SK-N-SH (cell line): ENCODE data around the gene PRDX1. TPM values are rescaled to one million over a fixed set of nuclear protein-coding genes. Genes with fewer than 3 reads are reported as not detected.

Experiments
- CTCF ChIA-PET: fragments of 300-600, 350-600 bp; formaldehyde crosslinking; extraction: SDS; loops from one replicate; lab custom pipeline; 2021; lab: Yijun Ruan, JAX
- POLR2A ChIA-PET: fragments of 350-600 bp; sonication (Branson Sonifier 250); formaldehyde crosslinking; extraction: SDS; loops from one replicate; lab custom pipeline; 2020; ENCODE audit warnings: antibody characterized with exemption, inconsistent platforms; lab: Yijun Ruan, JAX
- DNase-seq: peaks from one replicate; pipeline ENCODE4 v3.0.0; 2012
- H2AFZ ChIP-seq: fragments of 200-600 bp; sonication (generic); 2 replicates; pipeline ENCODE4 v1.8.1; 2016; ENCODE audit warnings: antibody characterized with exemption, mild to moderate bottlenecking, low read depth
- H3F3A ChIP-seq: fragments of 200-600 bp; sonication (generic); replicated peaks from 2 replicates; pipeline ENCODE3; 2016; ENCODE audit warnings: antibody characterized with exemption, mild to moderate bottlenecking; ENCODE audit not compliant: insufficient read depth
- H3K27ac ChIP-seq, 2 experiments: fragments of 200-500 bp in 1 of 2; fragments of 200-600 bp in 1 of 2; sonication (Bioruptor generic) in 1 of 2; sonication (generic), shearing (Covaris generic) in 1 of 2; 2 replicates each; pipeline versions ENCODE4 v1.5.1 to v1.6.1; 2014 to 2016; ENCODE audit warnings: low read depth in 2 of 2, inconsistent platforms in 1 of 2, low read length in 1 of 2, mild to moderate bottlenecking in 1 of 2, mixed read lengths in 1 of 2
- H3K27me3 ChIP-seq: fragments of 200-600 bp; sonication (generic), shearing (Covaris generic); 2 replicates; pipeline ENCODE4 v1.6.1; 2016; ENCODE audit warnings: mixed run types; ENCODE audit not compliant: insufficient read depth
- H3K36me3 ChIP-seq, 2 experiments: fragments of 200-500 bp in 1 of 2; fragments of 200-600 bp in 1 of 2; sonication (Bioruptor generic) in 1 of 2; sonication (generic) in 1 of 2; replicated peaks in 1 of 2; 2 replicates each; pipeline versions ENCODE3 to v1.5.1; 2014 to 2016; ENCODE audit warnings: low read length in 1 of 2, mild to moderate bottlenecking in 1 of 2; ENCODE audit not compliant: insufficient read depth in 2 of 2, control insufficient read depth in 1 of 2
- H3K4me1 ChIP-seq, 2 experiments: fragments of 200-500 bp in 1 of 2; fragments of 200-600 bp in 1 of 2; sonication (Bioruptor generic) in 1 of 2; sonication (generic), shearing (Covaris generic) in 1 of 2; 2 replicates each; pipeline versions ENCODE4 v1.5.1 to v1.6.1; 2014 to 2016; ENCODE audit warnings: low read depth in 1 of 2, low read length in 1 of 2, mixed run types in 1 of 2; ENCODE audit not compliant: insufficient read depth in 2 of 2, control insufficient read depth in 1 of 2
- H3K4me2 ChIP-seq: fragments of 200-600 bp; sonication (generic), shearing (Covaris generic); 2 replicates; pipeline ENCODE4 v1.6.1; 2017; ENCODE audit warnings: mixed run types
- H3K4me3 ChIP-seq, 2 experiments: fragments of 200-500 bp in 1 of 2; fragments of 200-600 bp in 1 of 2; sonication (Bioruptor generic) in 1 of 2; sonication (generic), shearing (Covaris generic) in 1 of 2; 2 replicates each; pipeline versions ENCODE4 v1.5.1 to v1.8.1; 2014 to 2016; ENCODE audit warnings: low read depth in 2 of 2, inconsistent platforms in 1 of 2, low read length in 1 of 2, mild to moderate bottlenecking in 1 of 2, mixed read lengths in 1 of 2, moderate library complexity in 1 of 2
- H3K79me2 ChIP-seq: fragments of 200-600 bp; sonication (generic); 2 replicates; pipeline ENCODE4 v1.8.1; 2017; ENCODE audit warnings: mild to moderate bottlenecking; ENCODE audit not compliant: insufficient read depth
- H3K9ac ChIP-seq: fragments of 200-600 bp; sonication (generic); 2 replicates; pipeline ENCODE4 v1.6.1; 2017; ENCODE audit warnings: mixed run types
- H3K9me2 ChIP-seq: fragments of 200-600 bp; sonication (generic); 2 replicates; pipeline ENCODE4 v1.6.1; 2017; ENCODE audit warnings: mixed run types
- H3K9me3 ChIP-seq: fragments of 200-600 bp; sonication (generic); 2 replicates; pipeline ENCODE4 v1.6.1; 2017; ENCODE audit warnings: mixed run types, mild to moderate bottlenecking, moderate library complexity
- H4K20me1 ChIP-seq: fragments of 200-600 bp; sonication (generic); 2 replicates; pipeline ENCODE4 v1.6.1; 2017; ENCODE audit warnings: mild to moderate bottlenecking, mixed run types; ENCODE audit not compliant: insufficient read depth
- CHD2 ChIP-seq: fragments of 150-350 bp; IDR thresholded peaks from 2 replicates; pipeline ENCODE4 v1.6.1; 2018; ENCODE audit warnings: low read length; ENCODE audit not compliant: partially characterized antibody
- EZH2phosphoT487 ChIP-seq: fragments of 200-600 bp; sonication (generic); IDR thresholded peaks from 2 replicates; pipeline ENCODE4 v1.6.1; 2017; ENCODE audit warnings: low read depth, mixed run types, mild to moderate bottlenecking, antibody characterized with exemption, moderate library complexity, borderline replicate concordance
- FOXJ3 ChIP-seq: sonication (generic); formaldehyde crosslinking; IDR thresholded peaks from 2 replicates; pipeline ENCODE4 v1.5.1; 2020; ENCODE audit warnings: mild to moderate bottlenecking, missing genetic modification reagents
- GATA2 ChIP-seq: sonication (generic); formaldehyde crosslinking; IDR thresholded peaks from 2 replicates; pipeline ENCODE4 v1.5.0; 2020; ENCODE audit warnings: mild to moderate bottlenecking, missing genetic modification reagents
- JUND ChIP-seq: IDR thresholded peaks from 2 replicates; pipeline ENCODE4 v1.4.0; 2012
- NFIC ChIP-seq: IDR thresholded peaks from 2 replicates; pipeline ENCODE4 v1.4.0; 2012; ENCODE audit warnings: borderline replicate concordance
- RAD21 ChIP-seq: IDR thresholded peaks from 2 replicates; pipeline ENCODE4 v1.6.1; 2012; ENCODE audit warnings: mild to moderate bottlenecking, low read length
- RCOR1 ChIP-seq: fragments of 150-350 bp; IDR thresholded peaks from 2 replicates; pipeline ENCODE4 v1.6.1; 2017; ENCODE audit warnings: antibody characterized with exemption, low read length
- RXRA ChIP-seq: IDR thresholded peaks from 2 replicates; pipeline ENCODE4 v1.4.0; 2012; ENCODE audit warnings: low read depth, mild to moderate bottlenecking, borderline replicate concordance
- SMC3 ChIP-seq: IDR thresholded peaks from 2 replicates; pipeline ENCODE4 v1.6.1; 2012; ENCODE audit warnings: low read depth, low read length, improper control_type of control experiment
- TAF1 ChIP-seq: IDR thresholded peaks from 2 replicates; pipeline ENCODE4 v1.6.1; 2012; ENCODE audit warnings: low read depth, mild to moderate bottlenecking, low read length, moderate library complexity, borderline replicate concordance
- TCF12 ChIP-seq: IDR thresholded peaks from 2 replicates; pipeline ENCODE4 v1.4.0; 2012
- TEAD4 ChIP-seq: IDR thresholded peaks from 2 replicates; pipeline ENCODE4 v1.4.0; 2012; ENCODE audit warnings: mild to moderate bottlenecking, borderline replicate concordance; ENCODE audit not compliant: insufficient read depth
- YY1 ChIP-seq: IDR thresholded peaks from 2 replicates; pipeline ENCODE4 v1.4.0; 2012; ENCODE audit warnings: low read depth, mild to moderate bottlenecking
- WGBS: methylation state at CpG from one replicate; pipeline ENCODE4 v1.1.6; 2017; ENCODE audit warnings: low lambda C conversion rate; 5-methylcytosine and 5-hydroxymethylcytosine counted together
- polyA plus RNA-seq, 3 experiments: library from polyadenylated mRNA; depleted of rRNA; stranded (reverse); fragments of >200 nt; gene quantifications; 2 replicates each; pipeline ENCODE4 v1.2.3, GENCODE V29; 2012
- TF ChIP-seq, protein P1 (sequence below): fragments of 150-350 bp; IDR thresholded peaks from 2 replicates; pipeline ENCODE4 v1.6.1; 2016; ENCODE audit warnings: mild to moderate bottlenecking, low read depth, low read length
- TF ChIP-seq, protein P2 (sequence below): IDR thresholded peaks from 2 replicates; pipeline ENCODE4 v1.6.1; 2012; ENCODE audit warnings: mild to moderate bottlenecking, low read depth, low read length, moderate library complexity
- TF ChIP-seq, protein P3 (sequence below): IDR thresholded peaks from 2 replicates; pipeline ENCODE4 v1.4.0; 2012; ENCODE audit warnings: low read depth, borderline replicate concordance
- TF ChIP-seq, protein P4 (sequence below): IDR thresholded peaks from 2 replicates; pipeline ENCODE4; 2012

The PRDX1 gene
- polyA plus RNA-seq, 1 of the 3 experiments (the other 2 are of a cell fraction): 467 TPM

DNA sequence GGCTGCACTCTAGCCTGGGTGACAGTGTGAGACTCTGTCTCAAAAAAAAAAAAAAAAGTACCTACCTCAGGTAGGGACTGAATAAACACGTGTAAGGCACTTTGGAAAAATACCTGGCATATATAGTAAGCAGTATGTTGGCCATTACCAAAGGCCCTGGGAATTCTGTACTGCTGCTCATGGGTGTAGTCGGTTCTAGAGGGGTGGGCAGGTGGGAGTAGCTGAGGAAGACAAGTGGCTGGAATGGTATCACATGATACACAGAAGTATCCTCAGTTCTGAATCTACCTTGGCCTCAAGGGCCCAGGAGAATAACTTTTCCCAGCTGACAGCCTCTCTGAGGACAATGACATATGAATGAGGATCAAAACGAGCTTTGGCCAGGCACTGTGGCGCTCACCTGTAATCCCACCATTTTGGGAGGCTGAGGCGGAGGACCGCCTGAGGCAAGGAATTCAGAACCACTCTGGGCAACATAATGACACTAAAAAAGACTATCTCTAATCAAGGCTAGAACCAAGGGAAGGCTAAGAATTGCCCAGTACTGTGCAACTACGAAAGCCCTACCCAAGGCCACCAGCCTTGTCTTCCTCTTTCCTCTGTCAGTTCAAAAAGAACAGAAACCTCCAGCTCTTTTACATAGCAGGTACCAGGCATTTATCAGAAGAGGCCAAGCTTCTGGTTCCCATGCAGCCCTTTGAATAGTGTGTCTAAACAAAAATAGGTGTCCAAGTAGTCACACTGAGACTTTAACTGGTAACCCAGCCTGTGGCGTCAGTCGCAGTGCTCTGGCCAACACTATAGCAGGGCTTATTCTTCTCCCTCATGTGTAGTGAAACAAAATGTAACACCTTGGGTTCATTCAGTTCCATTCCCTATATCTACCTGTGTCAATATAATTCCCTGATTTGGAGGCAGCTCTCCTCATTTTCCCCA lies 11.4 kb downstream of the PRDX1 start:
- no peak for DNase-seq
- H3K9ac ChIP-seq: no peak overlapping the region
- H3K4me3 ChIP-seq: no peak overlapping the region
- ChIA-PET POLR2A (interaction anchor here (0.9 to 3.2 kb wide), 2 partner anchors 11 to 47 kb away, joined by 3 to 29 read pairs; partner anchors contain the start of gene PRDX1), CTCF (interaction anchor here (1.2 to 8.4 kb wide), 4 partner anchors 9 to 57 kb away, joined by 3 to 164 read pairs (median 26); partner anchors contain the start of genes AKR1A1, CCDC163 and MMACHC)
- peaks cover 55 to 56% of the 10 kb centered on the region in 2 experiments for H3K36me3 ChIP-seq
- no peaks in the 10 kb centered on the region for H3K4me1 ChIP-seq
- no peaks in the 10 kb centered on the region for H3K9me2 ChIP-seq
- H3F3A ChIP-seq: peaks cover 31% of the 10 kb centered on the region
- H3K27ac ChIP-seq: no peak overlapping the region
- 0 out of 2 replicates have a peak, but pooled peaks cover 3% of the 10 kb centered on the region for H4K20me1 ChIP-seq
- TF ChIP-seq YY1: no peak
- TF ChIP-seq JUND: no peak
- TF ChIP-seq SMC3: no peak
- no peak for TF ChIP-seq NFIC
- TF ChIP-seq, protein P1, sequence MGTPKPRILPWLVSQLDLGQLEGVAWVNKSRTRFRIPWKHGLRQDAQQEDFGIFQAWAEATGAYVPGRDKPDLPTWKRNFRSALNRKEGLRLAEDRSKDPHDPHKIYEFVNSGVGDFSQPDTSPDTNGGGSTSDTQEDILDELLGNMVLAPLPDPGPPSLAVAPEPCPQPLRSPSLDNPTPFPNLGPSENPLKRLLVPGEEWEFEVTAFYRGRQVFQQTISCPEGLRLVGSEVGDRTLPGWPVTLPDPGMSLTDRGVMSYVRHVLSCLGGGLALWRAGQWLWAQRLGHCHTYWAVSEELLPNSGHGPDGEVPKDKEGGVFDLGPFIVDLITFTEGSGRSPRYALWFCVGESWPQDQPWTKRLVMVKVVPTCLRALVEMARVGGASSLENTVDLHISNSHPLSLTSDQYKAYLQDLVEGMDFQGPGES: no peak
- TF ChIP-seq, protein P2, sequence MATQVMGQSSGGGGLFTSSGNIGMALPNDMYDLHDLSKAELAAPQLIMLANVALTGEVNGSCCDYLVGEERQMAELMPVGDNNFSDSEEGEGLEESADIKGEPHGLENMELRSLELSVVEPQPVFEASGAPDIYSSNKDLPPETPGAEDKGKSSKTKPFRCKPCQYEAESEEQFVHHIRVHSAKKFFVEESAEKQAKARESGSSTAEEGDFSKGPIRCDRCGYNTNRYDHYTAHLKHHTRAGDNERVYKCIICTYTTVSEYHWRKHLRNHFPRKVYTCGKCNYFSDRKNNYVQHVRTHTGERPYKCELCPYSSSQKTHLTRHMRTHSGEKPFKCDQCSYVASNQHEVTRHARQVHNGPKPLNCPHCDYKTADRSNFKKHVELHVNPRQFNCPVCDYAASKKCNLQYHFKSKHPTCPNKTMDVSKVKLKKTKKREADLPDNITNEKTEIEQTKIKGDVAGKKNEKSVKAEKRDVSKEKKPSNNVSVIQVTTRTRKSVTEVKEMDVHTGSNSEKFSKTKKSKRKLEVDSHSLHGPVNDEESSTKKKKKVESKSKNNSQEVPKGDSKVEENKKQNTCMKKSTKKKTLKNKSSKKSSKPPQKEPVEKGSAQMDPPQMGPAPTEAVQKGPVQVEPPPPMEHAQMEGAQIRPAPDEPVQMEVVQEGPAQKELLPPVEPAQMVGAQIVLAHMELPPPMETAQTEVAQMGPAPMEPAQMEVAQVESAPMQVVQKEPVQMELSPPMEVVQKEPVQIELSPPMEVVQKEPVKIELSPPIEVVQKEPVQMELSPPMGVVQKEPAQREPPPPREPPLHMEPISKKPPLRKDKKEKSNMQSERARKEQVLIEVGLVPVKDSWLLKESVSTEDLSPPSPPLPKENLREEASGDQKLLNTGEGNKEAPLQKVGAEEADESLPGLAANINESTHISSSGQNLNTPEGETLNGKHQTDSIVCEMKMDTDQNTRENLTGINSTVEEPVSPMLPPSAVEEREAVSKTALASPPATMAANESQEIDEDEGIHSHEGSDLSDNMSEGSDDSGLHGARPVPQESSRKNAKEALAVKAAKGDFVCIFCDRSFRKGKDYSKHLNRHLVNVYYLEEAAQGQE: no peak
- TF ChIP-seq RCOR1: no peak
- TF ChIP-seq CHD2: no peak
- TF ChIP-seq, protein P3, sequence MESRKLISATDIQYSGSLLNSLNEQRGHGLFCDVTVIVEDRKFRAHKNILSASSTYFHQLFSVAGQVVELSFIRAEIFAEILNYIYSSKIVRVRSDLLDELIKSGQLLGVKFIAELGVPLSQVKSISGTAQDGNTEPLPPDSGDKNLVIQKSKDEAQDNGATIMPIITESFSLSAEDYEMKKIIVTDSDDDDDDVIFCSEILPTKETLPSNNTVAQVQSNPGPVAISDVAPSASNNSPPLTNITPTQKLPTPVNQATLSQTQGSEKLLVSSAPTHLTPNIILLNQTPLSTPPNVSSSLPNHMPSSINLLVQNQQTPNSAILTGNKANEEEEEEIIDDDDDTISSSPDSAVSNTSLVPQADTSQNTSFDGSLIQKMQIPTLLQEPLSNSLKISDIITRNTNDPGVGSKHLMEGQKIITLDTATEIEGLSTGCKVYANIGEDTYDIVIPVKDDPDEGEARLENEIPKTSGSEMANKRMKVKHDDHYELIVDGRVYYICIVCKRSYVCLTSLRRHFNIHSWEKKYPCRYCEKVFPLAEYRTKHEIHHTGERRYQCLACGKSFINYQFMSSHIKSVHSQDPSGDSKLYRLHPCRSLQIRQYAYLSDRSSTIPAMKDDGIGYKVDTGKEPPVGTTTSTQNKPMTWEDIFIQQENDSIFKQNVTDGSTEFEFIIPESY: no peak
- no peak for TF ChIP-seq RXRA
- no peak for TF ChIP-seq TCF12
- no peak for TF ChIP-seq FOXJ3 (CRISPR knock-in tag)
- TF ChIP-seq TEAD4: no peak
- TF ChIP-seq TAF1: no peak
- no peak for TF ChIP-seq GATA2 (CRISPR knock-in tag)
- TF ChIP-seq RAD21: no peak
- TF ChIP-seq, protein P4, sequence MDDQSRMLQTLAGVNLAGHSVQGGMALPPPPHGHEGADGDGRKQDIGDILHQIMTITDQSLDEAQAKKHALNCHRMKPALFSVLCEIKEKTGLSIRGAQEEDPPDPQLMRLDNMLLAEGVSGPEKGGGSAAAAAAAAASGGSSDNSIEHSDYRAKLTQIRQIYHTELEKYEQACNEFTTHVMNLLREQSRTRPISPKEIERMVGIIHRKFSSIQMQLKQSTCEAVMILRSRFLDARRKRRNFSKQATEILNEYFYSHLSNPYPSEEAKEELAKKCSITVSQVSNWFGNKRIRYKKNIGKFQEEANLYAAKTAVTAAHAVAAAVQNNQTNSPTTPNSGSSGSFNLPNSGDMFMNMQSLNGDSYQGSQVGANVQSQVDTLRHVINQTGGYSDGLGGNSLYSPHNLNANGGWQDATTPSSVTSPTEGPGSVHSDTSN: no peak
- no peak for TF ChIP-seq EZH2phosphoT487
- H3K4me2 ChIP-seq: no peak overlapping the region
- H2AFZ ChIP-seq: no peak overlapping the region
- H3K27me3 ChIP-seq: no peaks in the 10 kb centered on the region
- H3K79me2 ChIP-seq: peaks cover 15% of the 10 kb centered on the region
- no peaks in the 10 kb centered on the region for H3K9me3 ChIP-seq
- 70% methylated on average over 9 of the region's 9 CpGs for WGBS
